ENCODE results near the gene FTCDNL1.

- TF ChIP-seq, protein P1, sequence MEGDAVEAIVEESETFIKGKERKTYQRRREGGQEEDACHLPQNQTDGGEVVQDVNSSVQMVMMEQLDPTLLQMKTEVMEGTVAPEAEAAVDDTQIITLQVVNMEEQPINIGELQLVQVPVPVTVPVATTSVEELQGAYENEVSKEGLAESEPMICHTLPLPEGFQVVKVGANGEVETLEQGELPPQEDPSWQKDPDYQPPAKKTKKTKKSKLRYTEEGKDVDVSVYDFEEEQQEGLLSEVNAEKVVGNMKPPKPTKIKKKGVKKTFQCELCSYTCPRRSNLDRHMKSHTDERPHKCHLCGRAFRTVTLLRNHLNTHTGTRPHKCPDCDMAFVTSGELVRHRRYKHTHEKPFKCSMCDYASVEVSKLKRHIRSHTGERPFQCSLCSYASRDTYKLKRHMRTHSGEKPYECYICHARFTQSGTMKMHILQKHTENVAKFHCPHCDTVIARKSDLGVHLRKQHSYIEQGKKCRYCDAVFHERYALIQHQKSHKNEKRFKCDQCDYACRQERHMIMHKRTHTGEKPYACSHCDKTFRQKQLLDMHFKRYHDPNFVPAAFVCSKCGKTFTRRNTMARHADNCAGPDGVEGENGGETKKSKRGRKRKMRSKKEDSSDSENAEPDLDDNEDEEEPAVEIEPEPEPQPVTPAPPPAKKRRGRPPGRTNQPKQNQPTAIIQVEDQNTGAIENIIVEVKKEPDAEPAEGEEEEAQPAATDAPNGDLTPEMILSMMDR (IDR thresholded peaks at IDR 0.05; ENCODE audit: low read depth, low read length, missing input control), result peak; percentile 41
- TF ChIP-seq REST (IDR thresholded peaks at IDR 0.05), result no peak
Observed at GRCh38 chr2:199850718-199851500, at the start of gene FTCDNL1.

All from liver (tissue), 2 donors.